Breast epithelium (tissue), 4 donors: ENCODE measurements around the gene TRMT44. TPM values are rescaled to one million over a fixed set of nuclear protein-coding genes. Genes with fewer than 3 reads are reported as not detected.
A peak's percentile ranks its signal among the peaks of the same experiment; 100 is the strongest.

Experiments used
- DNase-seq, 2 donors: peaks; one replicate each; pipeline ENCODE4 v3.0.0-alpha.2; 2019; ENCODE audit warnings: low spot score in 2 of 2
- H3K27ac ChIP-seq, 2 donors: fragments of 200-600 bp; sonication (generic) in 1 of 2; one replicate each; pipeline ENCODE4 v1.5.1; 2016 to 2019; ENCODE audit warnings: mild to moderate bottlenecking in 1 of 2
- H3K27me3 ChIP-seq, 2 donors: fragments of 200-600 bp; sonication (generic) in 1 of 2; one replicate each; pipeline versions ENCODE4 v1.5.1 to v1.6.0; 2017 to 2019; ENCODE audit warnings: control low read depth in 1 of 2, mild to moderate bottlenecking in 1 of 2
- H3K36me3 ChIP-seq: fragments of 200-600 bp; one replicate; pipeline ENCODE4 v1.5.1; 2019
- H3K4me1 ChIP-seq, 2 donors: fragments of 200-600 bp; sonication (generic); one replicate each; pipeline ENCODE4 v1.5.1; 2016 to 2019; ENCODE audit warnings: control low read depth in 1 of 2
- H3K4me3 ChIP-seq, 3 donors: fragments of 200-600 bp; sonication (generic); 1 replicate in 2 of 3; 2 replicates in 1 of 3; pipeline ENCODE4 v1.5.1; 2016 to 2019; ENCODE audit warnings: mild to moderate bottlenecking in 3 of 3, moderate library complexity in 2 of 3
- H3K9me3 ChIP-seq, 2 donors: fragments of 200-600 bp; sonication (generic) in 1 of 2; one replicate each; pipeline ENCODE4 v1.5.1; 2016 to 2019; ENCODE audit warnings: control low read depth in 1 of 2
- CTCF ChIP-seq, 3 donors: fragments of 450-650 bp; IDR thresholded peaks; one replicate each; pipeline ENCODE4 v1.5.1; 2016 to 2017; ENCODE audit warnings: antibody characterized with exemption in 3 of 3, mild to moderate bottlenecking in 3 of 3, moderate library complexity in 3 of 3
- POLR2A ChIP-seq: fragments of 450-650 bp; IDR thresholded peaks from one replicate; pipeline ENCODE4 v1.6.1; 2016; ENCODE audit warnings: antibody characterized with exemption, mild to moderate bottlenecking, moderate library complexity
- POLR2AphosphoS5 ChIP-seq, 3 donors: sonication (generic); formaldehyde crosslinking; IDR thresholded peaks; one replicate each; pipeline ENCODE4 v1.6.1; 2017; ENCODE audit warnings: antibody characterized with exemption in 3 of 3
- intact Hi-C: fragments of 100-400 bp; cut with DNase I; formaldehyde crosslinking; loops from one replicate; pipeline ENCODE4 v1.15.1; 2023; ENCODE audit warnings: low total_unique reads
- total RNA-seq, 3 donors: library from RNA; depleted of rRNA; stranded (reverse); fragments of >200 nt; gene quantifications; one replicate each; pipeline ENCODE4 v1.1.0, GENCODE V29; 2016

The TRMT44 gene
- total RNA-seq, 3 donors from 2014 or later: 24.6 to 47.7 (median 28.2) TPM

GRCh38 chr4:8410641-8411271 lies 29.8 kb upstream of the TRMT44 start:
- Histone ChIP-seq H3K27me3 (no peaks in the 10 kb centered on the region), H3K36me3 (no peaks in the 10 kb centered on the region), H3K9me3 (no peaks in the 10 kb centered on the region), H3K4me1 (no peaks in the 10 kb centered on the region), H3K4me3 (no peak overlapping the region), H3K27ac (no peak overlapping the region)
- TF ChIP-seq POLR2A (no peak), POLR2AphosphoS5 (IDR thresholded peaks at IDR 0.05) (no peak), CTCF (IDR thresholded peaks at IDR 0.05) (peak in 1 of 3 donors; percentile 20)
- DNase-seq: no peak
- intact Hi-C loops: loop anchor here (10.0 kb wide), 1 partner anchor 166 kb away; no protein-coding TSS in a partner anchor

- H3K36me3 ChIP-seq: no peaks in the 10 kb centered on the region
- intact Hi-C loops: loop anchor here (10.0 kb wide), 1 partner anchor 167 kb away; no protein-coding TSS in a partner anchor
- H3K9me3 ChIP-seq: no peaks in the 10 kb centered on the region
- no peak overlapping the region for H3K4me3 ChIP-seq
- H3K27me3 ChIP-seq: no peaks in the 10 kb centered on the region
- TF ChIP-seq POLR2AphosphoS5 (IDR thresholded peaks at IDR 0.05) (no peak), CTCF (IDR thresholded peaks at IDR 0.05) (no peak), POLR2A (no peak)
- DNase-seq: no peak
- H3K4me1 ChIP-seq: no peaks in the 10 kb centered on the region
- no peak overlapping the region for H3K27ac ChIP-seq
Measured at GRCh38 chr4:8411351-8412180, 29.0 kb upstream of the TRMT44 start.

GRCh38 chr4:8412288-8412687 lies 28.3 kb upstream of the TRMT44 start:
- no peak for TF ChIP-seq CTCF (IDR thresholded peaks at IDR 0.05)
- no peak for TF ChIP-seq POLR2A
- TF ChIP-seq POLR2AphosphoS5 (IDR thresholded peaks at IDR 0.05): no peak
- H3K36me3 ChIP-seq: no peaks in the 10 kb centered on the region
- DNase-seq: no peak
- H3K9me3 ChIP-seq: no peaks in the 10 kb centered on the region
- no peak overlapping the region for H3K27ac ChIP-seq
- no peaks in the 10 kb centered on the region for H3K4me1 ChIP-seq
- no peaks in the 10 kb centered on the region for H3K27me3 ChIP-seq
- intact Hi-C loops: loop anchor here (10.0 kb wide), 1 partner anchor 167 kb away; no protein-coding TSS in a partner anchor
- no peak overlapping the region for H3K4me3 ChIP-seq

- TF ChIP-seq POLR2AphosphoS5 (IDR thresholded peaks at IDR 0.05) (no peak), POLR2A (no peak), CTCF (IDR thresholded peaks at IDR 0.05) (no peak)
- H3K27me3 ChIP-seq: no peaks in the 10 kb centered on the region
Measured at GRCh38 chr4:8414377-8414776, 26.2 kb upstream of the TRMT44 start.

More at GRCh38 chr4:8414377-8414776, 26.2 kb upstream of the TRMT44 start:
- Histone ChIP-seq H3K4me1 (no peaks in the 10 kb centered on the region), H3K4me3 (no peak overlapping the region), H3K36me3 (no peaks in the 10 kb centered on the region), H3K27ac (no peak overlapping the region), H3K9me3 (no peaks in the 10 kb centered on the region)
- DNase-seq: no peak
- intact Hi-C loops: loop anchor here (10.0 kb wide), 1 partner anchor 170 kb away; no protein-coding TSS in a partner anchor
